Activated CD4-positive, alpha-beta memory T cell treated with anti-CD3 and anti-CD28 coated beads, Interleukin-2, amount 10 ng/mL, durations not matched to agents 7 days and 5 days (primary cell): ENCODE data around the gene TNFAIP8. TPM values are rescaled to one million over a fixed set of nuclear protein-coding genes. Genes with fewer than 3 reads are reported as not detected.
A peak's percentile ranks its signal among the peaks of the same experiment; 100 is the strongest.

Experiments
- CTCF ChIA-PET: fragments of 350-600 bp; sonication (Branson Sonifier 250); formaldehyde crosslinking; loops from one replicate; lab custom pipeline; 2021; ENCODE audit warnings: antibody characterized with exemption, inconsistent platforms; lab: Charles Lee
- POLR2A ChIA-PET: fragments of 350-600 bp; sonication (Branson Sonifier 250); formaldehyde crosslinking; loops from one replicate; lab custom pipeline; 2021; ENCODE audit warnings: antibody characterized with exemption; lab: Charles Lee
- DNase-seq: peaks from one replicate; pipeline ENCODE4 v3.0.0-alpha.2; 2020
- H3K27ac Mint-ChIP-seq: one replicate; pipeline ENCODE4 v1.8.0; 2021; ENCODE audit warnings: mild to moderate bottlenecking, mixed read lengths
- H3K27me3 Mint-ChIP-seq: one replicate; pipeline ENCODE4 v1.8.0; 2021; ENCODE audit warnings: mixed read lengths
- H3K36me3 Mint-ChIP-seq: one replicate; pipeline ENCODE4 v1.8.0; 2021; ENCODE audit warnings: low read depth, mixed read lengths
- H3K4me1 Mint-ChIP-seq: one replicate; pipeline ENCODE4 v1.8.0; 2021; ENCODE audit warnings: mixed read lengths
- H3K4me3 Mint-ChIP-seq: one replicate; pipeline ENCODE4 v1.8.0; 2021; ENCODE audit warnings: mild to moderate bottlenecking, mixed read lengths
- H3K9me3 Mint-ChIP-seq: one replicate; pipeline ENCODE4 v1.8.0; 2021; ENCODE audit warnings: mixed read lengths
- total RNA-seq, 2 experiments: library from RNA; stranded (reverse); gene quantifications; one replicate each; pipeline ENCODE4 v1.2.3, GENCODE V29; 2021

The TNFAIP8 gene
- total RNA-seq, 2 experiments from 2014 or later, result 161 to 163 TPM

GRCh38 chr5:119329666-119330065 is 26.2 kb upstream of the TNFAIP8 start:
- no peaks in the 10 kb centered on the region for H3K9me3 Mint-ChIP-seq
- POLR2A ChIA-PET, result interaction anchor here (1.5 to 23.6 kb wide), 8 partner anchors 8 to 259 kb away, joined by 5 to 779 read pairs (median 15); partner anchors contain the start of genes DMXL1 and TNFAIP8
- no peaks in the 10 kb centered on the region for H3K27me3 Mint-ChIP-seq
- H3K36me3 Mint-ChIP-seq, result peaks cover 31% of the 10 kb centered on the region
- DNase-seq, result no peak
- CTCF ChIA-PET, result interaction anchor here (0.8 to 3.7 kb wide), 7 partner anchors 8 to 259 kb away, joined by 3 to 35 read pairs (median 4); partner anchors contain the start of gene DMXL1
- peak overlapping the region; percentile 87 for H3K27ac Mint-ChIP-seq
- peaks cover 80% of the 10 kb centered on the region for H3K4me1 Mint-ChIP-seq
- peak overlapping the region; percentile 58 for H3K4me3 Mint-ChIP-seq

- H3K27me3 Mint-ChIP-seq, result no peaks in the 10 kb centered on the region
- H3K36me3 Mint-ChIP-seq, result peaks cover 38% of the 10 kb centered on the region
- DNase-seq, result peak; percentile 59
- POLR2A ChIA-PET, result interaction anchor here (1.5 to 23.6 kb wide), 7 partner anchors 9 to 58 kb away, joined by 5 to 779 read pairs (median 196); partner anchors contain the start of gene TNFAIP8
- H3K4me1 Mint-ChIP-seq, result peaks cover 83% of the 10 kb centered on the region
- H3K4me3 Mint-ChIP-seq, result peak overlapping the region; percentile 58
- H3K27ac Mint-ChIP-seq, result peak overlapping the region; percentile 87
- H3K9me3 Mint-ChIP-seq, result no peaks in the 10 kb centered on the region
- CTCF ChIA-PET, result interaction anchor here (0.7 to 3.7 kb wide), 6 partner anchors 10 to 260 kb away, joined by 3 to 35 read pairs (median 4); partner anchors contain the start of gene DMXL1
These were observed 25.2 kb upstream of the TNFAIP8 start for GRCh38 chr5:119330367-119331183.

- Mint-ChIP-seq H3K9me3 (no peaks in the 10 kb centered on the region), H3K27me3 (no peaks in the 10 kb centered on the region), H3K4me1 (peaks cover 82% of the 10 kb centered on the region), H3K4me3 (peak overlapping the region; percentile 8), H3K27ac (peak overlapping the region; percentile 87), H3K36me3 (peaks cover 34% of the 10 kb centered on the region)
- ChIA-PET POLR2A (interaction anchor here (1.3 to 23.6 kb wide), 7 partner anchors 9 to 80 kb away, joined by 3 to 779 read pairs (median 196); partner anchors contain the start of gene TNFAIP8), CTCF (interaction anchor here (1.0 to 1.7 kb wide), 5 partner anchors 11 to 343 kb away, joined by 3 to 6 read pairs (median 4); partner anchors contain the start of genes DMXL1 and DTWD2)
- DNase-seq, result no peak
These were observed 24.2 kb upstream of the TNFAIP8 start for GRCh38 chr5:119331566-119332095.

- Mint-ChIP-seq H3K27ac (peak overlapping the region; percentile 92), H3K9me3 (no peaks in the 10 kb centered on the region), H3K4me3 (peak overlapping the region; percentile 85), H3K27me3 (no peaks in the 10 kb centered on the region), H3K36me3 (peaks cover 38% of the 10 kb centered on the region), H3K4me1 (peaks cover 82% of the 10 kb centered on the region)
- DNase-seq, result no peak
- POLR2A ChIA-PET, result interaction anchor here (0.7 to 23.6 kb wide), 7 partner anchors 10 to 80 kb away, joined by 3 to 779 read pairs (median 196); partner anchors contain the start of gene TNFAIP8
- CTCF ChIA-PET, result interaction anchor here (1.0 to 10.4 kb wide), 5 partner anchors 11 to 344 kb away, joined by 3 to 77 read pairs (median 4); partner anchors contain the start of gene DTWD2
These were observed 23.6 kb upstream of the TNFAIP8 start for GRCh38 chr5:119332208-119332607.

DNA sequence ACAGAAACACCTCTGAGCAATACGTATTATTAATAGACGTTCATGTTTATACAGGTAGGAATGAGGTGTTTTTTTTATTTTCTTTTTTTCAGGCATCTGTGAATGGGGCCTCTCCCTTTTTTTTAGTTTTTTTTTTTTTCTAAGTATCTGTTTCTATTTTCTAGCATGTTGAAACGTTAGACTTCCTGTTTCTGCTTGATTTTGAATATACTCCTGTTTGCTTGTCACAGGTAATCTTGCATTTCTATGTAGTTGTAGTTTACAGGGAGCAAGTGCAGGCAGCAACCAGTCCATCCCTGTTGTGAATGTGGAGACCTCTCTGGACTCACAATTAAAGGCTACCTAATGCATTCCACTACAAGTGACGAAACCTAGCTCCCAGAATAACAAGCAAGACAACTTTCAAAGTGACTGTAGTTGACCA is 22.8 kb upstream of the TNFAIP8 start:
- Mint-ChIP-seq H3K36me3 (peaks cover 41% of the 10 kb centered on the region), H3K27me3 (no peaks in the 10 kb centered on the region), H3K4me3 (peak overlapping the region; percentile 85), H3K9me3 (no peaks in the 10 kb centered on the region), H3K4me1 (peaks cover 83% of the 10 kb centered on the region), H3K27ac (peak overlapping the region; percentile 92)
- no peak for DNase-seq
- ChIA-PET POLR2A (interaction anchor here (0.7 to 23.6 kb wide), 12 partner anchors 9 to 262 kb away, joined by 3 to 779 read pairs (median 10); partner anchors contain the start of genes DMXL1 and TNFAIP8), CTCF (interaction anchor here (0.6 to 10.4 kb wide), 8 partner anchors 17 to 78 kb away, joined by 3 to 77 read pairs (median 4); no protein-coding TSS in a partner anchor)

- Mint-ChIP-seq H3K27ac (peak overlapping the region; percentile 92), H3K9me3 (no peaks in the 10 kb centered on the region), H3K4me1 (peaks cover 83% of the 10 kb centered on the region), H3K36me3 (peaks cover 45% of the 10 kb centered on the region), H3K4me3 (peak overlapping the region; percentile 85), H3K27me3 (no peaks in the 10 kb centered on the region)
- POLR2A ChIA-PET, result interaction anchor here (0.7 to 23.6 kb wide), 12 partner anchors 9 to 262 kb away, joined by 3 to 779 read pairs (median 10); partner anchors contain the start of genes DMXL1 and TNFAIP8
- DNase-seq, result no peak
- CTCF ChIA-PET, result interaction anchor here (0.6 to 10.4 kb wide), 8 partner anchors 18 to 78 kb away, joined by 3 to 77 read pairs (median 4); no protein-coding TSS in a partner anchor
These were observed 22.4 kb upstream of the TNFAIP8 start for GRCh38 chr5:119333421-119333851.

DNA sequence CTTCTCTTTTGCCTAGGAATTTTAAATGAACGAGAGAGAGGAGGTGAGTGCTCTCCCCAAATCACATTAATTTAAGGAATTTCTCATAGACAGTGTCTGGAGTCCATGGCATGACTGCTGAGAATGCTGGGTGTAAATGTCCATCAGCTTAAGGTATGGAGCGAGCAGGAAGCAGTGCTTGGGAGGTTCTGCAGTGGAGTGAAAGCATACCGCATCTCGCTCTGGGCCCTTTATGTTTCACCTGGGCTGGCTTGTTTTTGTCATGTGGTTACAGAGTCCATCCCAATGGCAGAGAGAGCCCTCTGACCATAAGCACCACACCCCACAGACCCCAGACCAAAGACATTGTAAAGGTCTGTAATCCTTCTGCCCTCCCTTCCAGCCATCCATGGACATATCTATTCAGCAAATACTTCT is 20.6 kb upstream of the TNFAIP8 start:
- peak overlapping the region; percentile 83 for H3K27ac Mint-ChIP-seq
- no peaks in the 10 kb centered on the region for H3K27me3 Mint-ChIP-seq
- peaks cover 47% of the 10 kb centered on the region for H3K36me3 Mint-ChIP-seq
- H3K9me3 Mint-ChIP-seq, result no peaks in the 10 kb centered on the region
- ChIA-PET POLR2A (interaction anchor here (0.7 to 23.6 kb wide), 12 partner anchors 7 to 264 kb away, joined by 3 to 779 read pairs (median 10); partner anchors contain the start of genes DMXL1 and TNFAIP8), CTCF (interaction anchor here (0.8 to 10.4 kb wide), 8 partner anchors 8 to 265 kb away, joined by 3 to 77 read pairs (median 6); partner anchors contain the start of genes DMXL1 and TNFAIP8)
- DNase-seq, result no peak
- peak overlapping the region; percentile 85 for H3K4me3 Mint-ChIP-seq
- H3K4me1 Mint-ChIP-seq, result peaks cover 81% of the 10 kb centered on the region

- Mint-ChIP-seq H3K27me3 (no peaks in the 10 kb centered on the region), H3K4me3 (peak overlapping the region; percentile 85), H3K27ac (peak overlapping the region; percentile 94), H3K36me3 (peaks cover 48% of the 10 kb centered on the region), H3K4me1 (peaks cover 79% of the 10 kb centered on the region), H3K9me3 (no peaks in the 10 kb centered on the region)
- ChIA-PET CTCF (interaction anchor here (1.1 to 10.4 kb wide), 10 partner anchors 12 to 348 kb away, joined by 3 to 77 read pairs (median 6); partner anchors contain the start of genes DMXL1, DTWD2 and TNFAIP8), POLR2A (interaction anchor here (0.6 to 23.6 kb wide), 11 partner anchors 5 to 265 kb away, joined by 3 to 779 read pairs (median 64); partner anchors contain the start of genes DMXL1 and TNFAIP8)
- DNase-seq, result no peak
These were observed 19.6 kb upstream of the TNFAIP8 start for GRCh38 chr5:119336262-119336661.

GRCh38 chr5:119336845-119337580 is 18.8 kb upstream of the TNFAIP8 start:
- peak overlapping the region; percentile 94 for H3K27ac Mint-ChIP-seq
- POLR2A ChIA-PET, result interaction anchor here (0.8 to 23.6 kb wide), 11 partner anchors 5 to 266 kb away, joined by 3 to 779 read pairs (median 64); partner anchors contain the start of genes DMXL1 and TNFAIP8

DNA sequence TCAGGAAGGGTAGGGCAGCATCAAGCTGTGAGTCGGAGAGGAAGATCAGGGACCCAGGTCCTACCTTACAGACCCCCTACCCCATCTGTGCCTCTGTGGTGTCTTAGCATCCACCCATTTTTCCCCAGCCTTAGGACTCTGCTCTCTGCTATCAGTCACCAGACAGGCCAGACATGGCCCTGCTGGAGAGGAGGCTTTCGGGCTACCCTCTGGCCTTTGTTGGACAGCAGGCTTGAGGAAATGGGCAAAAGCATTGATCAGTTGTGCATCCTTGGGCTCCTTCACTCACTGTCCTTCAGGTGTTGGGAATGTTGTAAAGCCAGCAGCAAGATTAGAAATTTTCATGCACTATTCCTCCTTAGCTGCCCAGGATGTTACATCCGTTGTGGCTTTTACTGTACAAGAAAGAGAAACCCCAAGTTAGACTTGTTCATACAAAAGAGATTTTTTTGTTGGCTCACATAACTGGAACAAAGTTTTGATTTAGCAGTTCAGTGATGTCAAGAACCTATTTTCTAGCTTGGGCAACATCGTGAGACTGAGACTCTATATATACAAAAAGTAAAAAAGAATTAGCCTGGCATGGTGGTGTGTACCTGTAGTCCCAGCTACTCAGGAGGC is 17.4 kb upstream of the TNFAIP8 start:
- ChIA-PET CTCF (interaction anchor here (1.1 to 10.4 kb wide), 10 partner anchors 10 to 350 kb away, joined by 3 to 77 read pairs (median 6); partner anchors contain the start of genes DTWD2 and TNFAIP8), POLR2A (interaction anchor here (2.2 to 23.6 kb wide), 11 partner anchors 8 to 268 kb away, joined by 8 to 779 read pairs (median 34); partner anchors contain the start of genes DMXL1 and TNFAIP8)
- Mint-ChIP-seq H3K27me3 (no peaks in the 10 kb centered on the region), H3K27ac (peak overlapping the region; percentile 94), H3K4me3 (peak overlapping the region; percentile 57), H3K36me3 (peaks cover 61% of the 10 kb centered on the region), H3K9me3 (no peaks in the 10 kb centered on the region), H3K4me1 (peaks cover 81% of the 10 kb centered on the region)
- DNase-seq, result no peak

More at GRCh38 chr5:119336845-119337580, 18.8 kb upstream of the TNFAIP8 start:
- H3K9me3 Mint-ChIP-seq, result no peaks in the 10 kb centered on the region
- peak overlapping the region; percentile 57 for H3K4me3 Mint-ChIP-seq
- peaks cover 51% of the 10 kb centered on the region for H3K36me3 Mint-ChIP-seq
- no peak for DNase-seq
- peaks cover 79% of the 10 kb centered on the region for H3K4me1 Mint-ChIP-seq
- H3K27me3 Mint-ChIP-seq, result no peaks in the 10 kb centered on the region
- CTCF ChIA-PET, result interaction anchor here (0.5 to 10.4 kb wide), 14 partner anchors 8 to 349 kb away, joined by 3 to 77 read pairs (median 5); partner anchors contain the start of genes DTWD2 and TNFAIP8
